GM12878 (cell line): ENCODE results near the gene RALGPS1. TPM values are rescaled to one million over a fixed set of nuclear protein-coding genes. Genes with fewer than 3 reads are reported as not detected.

ENCODE experiments used
- ATAC-seq: fragments of 200-7000 bp; cut with Tn5 transposase; 3 replicates; pipeline ENCODE4 v1.9.1; 2020; ENCODE audit warnings: mild to moderate bottlenecking, moderate library complexity
- BruUV-seq: library from RNA; stranded (reverse); fragments of 400-500 nt; replicated peaks from 2 replicates; lab custom pipeline; 2021; lab: Mats Ljungman, UMichigan
- CTCF ChIA-PET: fragments of 300-600 bp; sonication (Branson Sonifier 250); formaldehyde crosslinking; extraction: SDS; loops from one replicate; lab custom pipeline; 2021; ENCODE audit warnings: inconsistent platforms; lab: Yijun Ruan, JAX
- POLR2A ChIA-PET: fragments of 350-600 bp; formaldehyde crosslinking; extraction: SDS; loops from one replicate; lab custom pipeline; 2021; ENCODE audit warnings: inconsistent platforms; lab: Charles Lee
- RAD21 ChIA-PET: fragments of 300-600 bp; sonication (Branson Sonifier 250); formaldehyde crosslinking; loops from one replicate; lab custom pipeline; 2023; ENCODE audit warnings: antibody characterized with exemption; ENCODE audit not compliant: unreplicated experiment; lab: Charles Lee
- SMC1A ChIA-PET: fragments of 300-600 bp; sonication (Branson Sonifier 250); formaldehyde crosslinking; loops from one replicate; lab custom pipeline; 2023; ENCODE audit not compliant: unreplicated experiment, uncharacterized antibody; lab: Charles Lee
- DNase-seq: peaks from one replicate; pipeline ENCODE4 v3.0.0-alpha.2; 2011; ENCODE audit warnings: low read depth, low spot score
- FAIRE-seq: peaks from 3 replicates; lab custom pipeline; 2011; peaks lifted over from hg19 to GRCh38; lab: Jason Lieb, UNC
- H2AFZ ChIP-seq: 2 replicates; pipeline ENCODE4 v1.6.0; 2011; ENCODE audit warnings: low read depth, low read length, control low read depth; ENCODE audit not compliant: control insufficient read depth
- H3K27ac ChIP-seq: 2 replicates; pipeline ENCODE4 v1.5.1; 2011; ENCODE audit warnings: control low read depth; ENCODE audit not compliant: control insufficient read depth, insufficient read depth
- H3K27me3 ChIP-seq, 2 experiments: replicated peaks in 1 of 2; 2 replicates each; pipeline versions ENCODE4 v1.6.0 to v1.6.1; 2011; ENCODE audit warnings: low read length in 1 of 2; ENCODE audit not compliant: control insufficient read depth in 2 of 2, insufficient read depth in 2 of 2
- H3K36me3 ChIP-seq, 2 experiments: 2 replicates each; pipeline ENCODE4 v1.5.1; 2011; ENCODE audit warnings: low read length in 1 of 2; ENCODE audit not compliant: control insufficient read depth in 2 of 2, insufficient read depth in 2 of 2
- H3K4me1 ChIP-seq: 2 replicates; pipeline ENCODE4 v1.6.1; 2011; ENCODE audit warnings: mild to moderate bottlenecking, low read length, moderate library complexity, mixed read lengths; ENCODE audit not compliant: control insufficient read depth, insufficient read depth
- H3K4me2 ChIP-seq: 2 replicates; pipeline ENCODE4 v1.6.0; 2011; ENCODE audit warnings: control low read depth; ENCODE audit not compliant: control insufficient read depth, insufficient read depth
- H3K4me3 ChIP-seq: fragments of 200-600 bp; sonication (generic); 2 replicates; pipeline ENCODE4 v1.5.1; 2016
- H3K79me2 ChIP-seq: 2 replicates; pipeline ENCODE4 v1.6.0; 2011; ENCODE audit warnings: low read length; ENCODE audit not compliant: control insufficient read depth, insufficient read depth
- H3K9ac ChIP-seq: 2 replicates; pipeline ENCODE4 v1.8.0; 2011; ENCODE audit warnings: low read length, control low read depth, mixed read lengths; ENCODE audit not compliant: control insufficient read depth, insufficient read depth
- H3K9me3 ChIP-seq: replicated peaks from 3 replicates; pipeline ENCODE4 v1.5.1; 2011; ENCODE audit warnings: mild to moderate bottlenecking, low read length; ENCODE audit not compliant: control insufficient read depth, insufficient read depth
- H4K20me1 ChIP-seq: 2 replicates; pipeline ENCODE4 v1.6.0; 2011; ENCODE audit not compliant: control insufficient read depth, insufficient read depth
- EGR1 ChIP-seq, 2 experiments: IDR thresholded peaks; 1 replicate in 1 of 2; 2 replicates in 1 of 2; pipeline ENCODE4 v1.6.1; 2011 to 2012; ENCODE audit warnings: low read depth in 2 of 2, low read length in 2 of 2, borderline replicate concordance in 1 of 2, mild to moderate bottlenecking in 1 of 2, moderate library complexity in 1 of 2
- GATAD2B ChIP-seq: fragments of 450-650 bp; conservative IDR thresholded peaks from 2 replicates; pipeline ENCODE4 v1.6.1; 2017; ENCODE audit warnings: low read depth, mild to moderate bottlenecking, moderate library complexity
- NRF1 ChIP-seq: conservative IDR thresholded peaks from 2 replicates; pipeline ENCODE4 v1.6.1; 2011; ENCODE audit warnings: mild to moderate bottlenecking, low read depth, low read length, improper control_type of control experiment
- RB1 ChIP-seq: fragments of 450-650 bp; formaldehyde crosslinking; IDR thresholded peaks from 2 replicates; pipeline ENCODE4 v1.6.1; 2017; ENCODE audit warnings: mild to moderate bottlenecking, borderline replicate concordance
- WGBS: methylation state at CpG from one replicate; pipeline ENCODE4 v1.1.6; 2016; ENCODE audit warnings: low lambda C conversion rate; ENCODE audit not compliant: insufficient replicate concordance, insufficient coverage; ENCODE audit errors: missing lambda C conversion rate; 5-methylcytosine and 5-hydroxymethylcytosine counted together
- in situ Hi-C: fragments of 300-500 bp; cut with MboI; formaldehyde crosslinking; loops from 9 replicates; pipeline ENCODE4 v1.14.3; 2018; ENCODE audit warnings: mixed read lengths
- intact Hi-C: fragments of 100-400 bp; cut with micrococcal nuclease; formaldehyde crosslinking; loops from one replicate; pipeline ENCODE4 v1.14.2; 2022; ENCODE audit not compliant: unreplicated experiment
- polyA plus RNA-seq, 11 experiments: library from polyadenylated mRNA; depleted of rRNA in 4 of 11; unstranded in 6 of 11; stranded (reverse) in 5 of 11; fragments of >200 nt; fragmentation: Nextera tagmentation in 4 of 11; fragmentation: Illumina TruSeq in 1 of 11; extraction: Ambion mirVana in 4 of 11; extraction: Trizol in 1 of 11; gene quantifications; 1 replicate in 1 of 11; 2 replicates in 10 of 11; pipeline versions ENCODE4 v1.2.1 to v1.2.3, GENCODE V29; 2011 to 2016; ENCODE audit warnings: inconsistent platforms in 2 of 11, missing spikeins in 2 of 11, low read depth in 1 of 11
- total RNA-seq, 4 experiments: library from RNA; depleted of rRNA in 3 of 4; stranded (reverse); fragments of >200 nt in 3 of 4; fragmentation: Illumina TruSeq in 1 of 4; extraction: Trizol in 1 of 4; gene quantifications; 2 replicates each; pipeline versions ENCODE4 v1.2.1 to v1.2.3, GENCODE V29; 2013 to 2021
- TF ChIP-seq, protein P1 (sequence below): fragments of 450-650 bp; IDR thresholded peaks from 2 replicates; pipeline ENCODE4 v1.6.1; 2014; ENCODE audit warnings: mild to moderate bottlenecking
- TF ChIP-seq, protein P2 (sequence below): IDR thresholded peaks from 2 replicates; pipeline ENCODE4 v1.6.1; 2012; ENCODE audit warnings: low read depth, low read length, improper control_type of control experiment
- TF ChIP-seq, protein P3 (sequence below): IDR thresholded peaks from 2 replicates; pipeline ENCODE4 v1.6.1; 2011; ENCODE audit warnings: borderline replicate concordance, low read depth, mild to moderate bottlenecking, moderate library complexity, mixed read lengths, low read length; ENCODE audit not compliant: insufficient read depth; ENCODE audit errors: extremely low read length

Gene RALGPS1
- total and polyA plus RNA-seq, 10 of the 15 experiments (the other 5 are each of a cell fraction or from before 2014, with no cell fraction given), result 0.13 to 5.6 (median 2.7) TPM

DNA sequence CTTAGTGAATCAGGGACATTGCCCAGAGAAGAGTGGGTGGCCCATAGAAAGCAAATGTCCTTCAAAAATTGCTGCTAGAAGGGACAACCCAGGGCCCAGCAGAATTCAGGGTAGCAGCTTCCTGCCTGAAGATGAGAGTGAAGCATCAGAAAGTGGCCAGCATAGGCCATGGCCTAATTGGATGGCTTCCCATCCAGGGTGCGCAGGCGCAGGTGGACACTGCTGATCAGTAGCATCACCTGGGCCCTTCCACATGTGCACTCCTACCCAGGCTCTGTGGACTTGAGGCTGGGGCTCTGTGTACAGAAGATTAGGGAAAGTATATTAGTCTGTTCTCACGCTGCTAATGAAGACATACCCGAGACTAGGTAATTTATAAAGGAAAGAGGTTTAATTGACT, 291.4 kb downstream of the RALGPS1 start:
- BruUV-seq, result no TSS peak
- H3K27me3 ChIP-seq, result no peaks in the 10 kb centered on the region

More for the DNA sequence above, 291.4 kb downstream of the RALGPS1 start:
- WGBS, result 73% methylated on average over 4 of the region's 4 CpGs
- ChIA-PET SMC1A (no interaction called here), RAD21 (interaction anchor here (1.0 to 1.1 kb wide), 2 partner anchors 21 to 258 kb away, joined by 3 to 4 read pairs; no protein-coding TSS in a partner anchor), POLR2A (no interaction called here), CTCF (interaction anchor here (0.7 to 1.6 kb wide), 4 partner anchors 142 to 529 kb away, joined by 3 to 9 read pairs (median 3); partner anchors contain the start of gene TOR2A)
- no peaks in the 10 kb centered on the region for H4K20me1 ChIP-seq
- FAIRE-seq (no peak), ATAC-seq (no peak), DNase-seq (no peak)
- no peak overlapping the region for H3K9ac ChIP-seq
- in situ Hi-C loops, result no loop called here
- intact Hi-C loops, result no loop called here
- H3K4me3 ChIP-seq, result no peak overlapping the region
- no peaks in the 10 kb centered on the region for H3K36me3 ChIP-seq
- H3K4me2 ChIP-seq, result no peak overlapping the region
- TF ChIP-seq, protein P1, sequence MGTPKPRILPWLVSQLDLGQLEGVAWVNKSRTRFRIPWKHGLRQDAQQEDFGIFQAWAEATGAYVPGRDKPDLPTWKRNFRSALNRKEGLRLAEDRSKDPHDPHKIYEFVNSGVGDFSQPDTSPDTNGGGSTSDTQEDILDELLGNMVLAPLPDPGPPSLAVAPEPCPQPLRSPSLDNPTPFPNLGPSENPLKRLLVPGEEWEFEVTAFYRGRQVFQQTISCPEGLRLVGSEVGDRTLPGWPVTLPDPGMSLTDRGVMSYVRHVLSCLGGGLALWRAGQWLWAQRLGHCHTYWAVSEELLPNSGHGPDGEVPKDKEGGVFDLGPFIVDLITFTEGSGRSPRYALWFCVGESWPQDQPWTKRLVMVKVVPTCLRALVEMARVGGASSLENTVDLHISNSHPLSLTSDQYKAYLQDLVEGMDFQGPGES, result no peak
- TF ChIP-seq RB1 (no peak), GATAD2B (no peak), NRF1 (no peak), EGR1 (IDR thresholded peaks at IDR 0.05; ENCODE audit: borderline replicate concordance in 1 of 2, low read depth in 2 of 2, low read length in 2 of 2) (no peak)
- TF ChIP-seq, protein P2, sequence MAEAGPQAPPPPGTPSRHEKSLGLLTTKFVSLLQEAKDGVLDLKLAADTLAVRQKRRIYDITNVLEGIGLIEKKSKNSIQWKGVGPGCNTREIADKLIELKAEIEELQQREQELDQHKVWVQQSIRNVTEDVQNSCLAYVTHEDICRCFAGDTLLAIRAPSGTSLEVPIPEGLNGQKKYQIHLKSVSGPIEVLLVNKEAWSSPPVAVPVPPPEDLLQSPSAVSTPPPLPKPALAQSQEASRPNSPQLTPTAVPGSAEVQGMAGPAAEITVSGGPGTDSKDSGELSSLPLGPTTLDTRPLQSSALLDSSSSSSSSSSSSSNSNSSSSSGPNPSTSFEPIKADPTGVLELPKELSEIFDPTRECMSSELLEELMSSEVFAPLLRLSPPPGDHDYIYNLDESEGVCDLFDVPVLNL, result no peak
- TF ChIP-seq, protein P3, sequence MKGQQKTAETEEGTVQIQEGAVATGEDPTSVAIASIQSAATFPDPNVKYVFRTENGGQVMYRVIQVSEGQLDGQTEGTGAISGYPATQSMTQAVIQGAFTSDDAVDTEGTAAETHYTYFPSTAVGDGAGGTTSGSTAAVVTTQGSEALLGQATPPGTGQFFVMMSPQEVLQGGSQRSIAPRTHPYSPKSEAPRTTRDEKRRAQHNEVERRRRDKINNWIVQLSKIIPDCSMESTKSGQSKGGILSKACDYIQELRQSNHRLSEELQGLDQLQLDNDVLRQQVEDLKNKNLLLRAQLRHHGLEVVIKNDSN, result no peak
- H3K4me1 ChIP-seq, result no peaks in the 10 kb centered on the region
- no peak overlapping the region for H2AFZ ChIP-seq
- H3K79me2 ChIP-seq, result no peaks in the 10 kb centered on the region
- no peak overlapping the region for H3K27ac ChIP-seq
- H3K9me3 ChIP-seq, result no peaks in the 10 kb centered on the region
